IPS-20b (cell line): ENCODE measurements around the gene DUSP8.
"Not testable (repeated sequence)": the region's sequence is repeated elsewhere in the genome, so short reads cannot be mapped to it uniquely, and the experiment has no call there.

Source experiments
- H3K27ac ChIP-seq: one replicate; pipeline ENCODE4 v1.5.1; 2013; ENCODE audit warnings: low read length
- H3K27me3 ChIP-seq: 2 replicates; pipeline ENCODE4 v1.6.1; 2013; ENCODE audit warnings: mild to moderate bottlenecking, low read length, inconsistent platforms; ENCODE audit not compliant: insufficient read depth
- H3K36me3 ChIP-seq: 2 replicates; pipeline ENCODE4 v1.6.1; 2013; ENCODE audit warnings: low read depth, mild to moderate bottlenecking, inconsistent platforms, low read length, moderate library complexity; ENCODE audit not compliant: insufficient read depth
- H3K4me1 ChIP-seq: 2 replicates; pipeline ENCODE4 v1.6.1; 2013; ENCODE audit warnings: mild to moderate bottlenecking, control low read depth, inconsistent platforms, low read length, moderate library complexity; ENCODE audit not compliant: insufficient read depth
- H3K4me3 ChIP-seq: 2 replicates; pipeline ENCODE4 v1.5.1; 2013; ENCODE audit warnings: mild to moderate bottlenecking, low read length, inconsistent platforms
- H3K9ac ChIP-seq: 2 replicates; pipeline ENCODE4 v1.6.1; 2013; ENCODE audit warnings: low read depth, mild to moderate bottlenecking, inconsistent platforms, low read length, moderate library complexity
- H3K9me3 ChIP-seq: 2 replicates; pipeline ENCODE4 v1.6.1; 2013; ENCODE audit warnings: mild to moderate bottlenecking, low read depth, low read length, inconsistent platforms; ENCODE audit not compliant: insufficient read depth

DUSP8 gene

GRCh38 chr11:1572197-1573076, at the start of gene DUSP8:
Gene DUSP8 (minus strand): TSS chr11:1572271. CDS start chr11:1565826, 6,445 bp downstream.
- H3K9me3 ChIP-seq: no peaks in the 10 kb centered on the region
- peaks cover 9% of the 10 kb centered on the region for H3K4me1 ChIP-seq
- peaks cover 76% of the 10 kb centered on the region for H3K27me3 ChIP-seq
- no peak within 1 kb of the TSS for H3K9ac ChIP-seq
- no peak within 1 kb of the TSS for H3K27ac ChIP-seq
- H3K36me3 ChIP-seq: no peaks in the 10 kb centered on the region
- H3K4me3 ChIP-seq: peak within 1 kb of the TSS; percentile 52; the same call in 1 of the 2 replicates

- Histone ChIP-seq H3K9me3 (no peaks in the 10 kb centered on the region), H3K27ac (no peak overlapping the region), H3K36me3 (no peaks in the 10 kb centered on the region), H3K9ac (no peak overlapping the region), H3K4me1 (no peaks in the 10 kb centered on the region), H3K4me3 (no peak overlapping the region), H3K27me3 (no peaks in the 10 kb centered on the region; the same call in 1 of the 2 replicates)
These were observed 47.4 kb upstream of the DUSP8 start for GRCh38 chr11:1619449-1619848.

GRCh38 chr11:1618231-1618630, 46.2 kb upstream of the DUSP8 start:
- Histone ChIP-seq H3K4me3 (no peak overlapping the region), H3K4me1 (no peaks in the 10 kb centered on the region), H3K9ac (no peak overlapping the region), H3K36me3 (no peaks in the 10 kb centered on the region), H3K27ac (no peak overlapping the region), H3K9me3 (no peaks in the 10 kb centered on the region), H3K27me3 (no peaks in the 10 kb centered on the region; the same call in 1 of the 2 replicates)

GRCh38 chr11:1608363-1608762, 36.3 kb upstream of the DUSP8 start, which contains the start of gene KRTAP5-3:
Gene KRTAP5-3 (minus strand): TSS chr11:1608463. CDS start chr11:1608385, 78 bp downstream.
- H3K4me1 ChIP-seq: no peaks in the 10 kb centered on the region
- H3K4me3 ChIP-seq: no peak within 1 kb of the TSS
- no peak within 1 kb of the TSS for H3K9ac ChIP-seq
- no peaks in the 10 kb centered on the region for H3K36me3 ChIP-seq
- no peak within 1 kb of the TSS for H3K27ac ChIP-seq
- peaks cover 19% of the 10 kb centered on the region for H3K27me3 ChIP-seq
- H3K9me3 ChIP-seq: no peaks in the 10 kb centered on the region

GRCh38 chr11:1607901-1608300, 35.8 kb upstream of the DUSP8 start:
- not testable (repeated sequence) for H3K4me3 ChIP-seq, H3K36me3 ChIP-seq, H3K9ac ChIP-seq, H3K27ac ChIP-seq, H3K9me3 ChIP-seq, H3K4me1 ChIP-seq
- H3K27me3 ChIP-seq: peaks cover 19% of the 10 kb centered on the region

GRCh38 chr11:1607156-1607845, 35.2 kb upstream of the DUSP8 start:
- not testable (repeated sequence) for H3K36me3 ChIP-seq, H3K27ac ChIP-seq, H3K9me3 ChIP-seq, H3K9ac ChIP-seq, H3K4me3 ChIP-seq, H3K4me1 ChIP-seq
- H3K27me3 ChIP-seq: peaks cover 19% of the 10 kb centered on the region

- H3K4me1 ChIP-seq, H3K9ac ChIP-seq, H3K27ac ChIP-seq, H3K36me3 ChIP-seq, H3K9me3 ChIP-seq, H3K4me3 ChIP-seq: not testable (repeated sequence)
- H3K27me3 ChIP-seq: peaks cover 19% of the 10 kb centered on the region
These were observed 33.9 kb upstream of the DUSP8 start for GRCh38 chr11:1605923-1606322.

GRCh38 chr11:1604711-1605110, 32.6 kb upstream of the DUSP8 start:
- H3K4me1 ChIP-seq: no peaks in the 10 kb centered on the region; the same call in 1 of the 2 replicates
- H3K36me3 ChIP-seq: no peaks in the 10 kb centered on the region
- H3K4me3 ChIP-seq: no peak overlapping the region
- H3K27ac ChIP-seq: no peak overlapping the region
- H3K9ac ChIP-seq: no peak overlapping the region
- peaks cover 19% of the 10 kb centered on the region for H3K27me3 ChIP-seq
- H3K9me3 ChIP-seq: no peaks in the 10 kb centered on the region

GRCh38 chr11:1604181-1604580, 32.1 kb upstream of the DUSP8 start:
- Histone ChIP-seq H3K9me3 (no peaks in the 10 kb centered on the region), H3K27ac (no peak overlapping the region), H3K4me1 (no peaks in the 10 kb centered on the region; the same call in 1 of the 2 replicates), H3K4me3 (no peak overlapping the region), H3K27me3 (peaks cover 19% of the 10 kb centered on the region), H3K9ac (no peak overlapping the region), H3K36me3 (no peaks in the 10 kb centered on the region)

GRCh38 chr11:1603629-1604028, 31.6 kb upstream of the DUSP8 start:
- H3K9ac ChIP-seq: no peak overlapping the region
- no peak overlapping the region for H3K4me3 ChIP-seq
- no peaks in the 10 kb centered on the region for H3K9me3 ChIP-seq
- peaks cover 19% of the 10 kb centered on the region for H3K27me3 ChIP-seq
- H3K4me1 ChIP-seq: no peaks in the 10 kb centered on the region; the same call in 1 of the 2 replicates
- H3K36me3 ChIP-seq: no peaks in the 10 kb centered on the region
- H3K27ac ChIP-seq: no peak overlapping the region

GRCh38 chr11:1601663-1602062, 29.6 kb upstream of the DUSP8 start:
- peaks cover 18% of the 10 kb centered on the region for H3K27me3 ChIP-seq
- H3K4me3 ChIP-seq, H3K9me3 ChIP-seq, H3K4me1 ChIP-seq, H3K36me3 ChIP-seq, H3K9ac ChIP-seq, H3K27ac ChIP-seq: not testable (repeated sequence)

GRCh38 chr11:1600626-1601025, 28.6 kb upstream of the DUSP8 start:
- no peaks in the 10 kb centered on the region for H3K36me3 ChIP-seq
- H3K27me3 ChIP-seq: peaks cover 14% of the 10 kb centered on the region
- no peak overlapping the region for H3K4me3 ChIP-seq
- H3K27ac ChIP-seq: no peak overlapping the region
- no peaks in the 10 kb centered on the region for H3K9me3 ChIP-seq
- H3K9ac ChIP-seq: no peak overlapping the region
- H3K4me1 ChIP-seq: peaks cover 10% of the 10 kb centered on the region; the same call in 1 of the 2 replicates
